ENCODE measurements around the gene LY9. TPM values are rescaled to one million over a fixed set of nuclear protein-coding genes. Genes with fewer than 3 reads are reported as not detected.

Gene LY9
- total and polyA plus RNA-seq, 2 of the 13 experiments (the other 11 are each of a cell fraction or from before 2014, with no cell fraction given) = not detected

DNA sequence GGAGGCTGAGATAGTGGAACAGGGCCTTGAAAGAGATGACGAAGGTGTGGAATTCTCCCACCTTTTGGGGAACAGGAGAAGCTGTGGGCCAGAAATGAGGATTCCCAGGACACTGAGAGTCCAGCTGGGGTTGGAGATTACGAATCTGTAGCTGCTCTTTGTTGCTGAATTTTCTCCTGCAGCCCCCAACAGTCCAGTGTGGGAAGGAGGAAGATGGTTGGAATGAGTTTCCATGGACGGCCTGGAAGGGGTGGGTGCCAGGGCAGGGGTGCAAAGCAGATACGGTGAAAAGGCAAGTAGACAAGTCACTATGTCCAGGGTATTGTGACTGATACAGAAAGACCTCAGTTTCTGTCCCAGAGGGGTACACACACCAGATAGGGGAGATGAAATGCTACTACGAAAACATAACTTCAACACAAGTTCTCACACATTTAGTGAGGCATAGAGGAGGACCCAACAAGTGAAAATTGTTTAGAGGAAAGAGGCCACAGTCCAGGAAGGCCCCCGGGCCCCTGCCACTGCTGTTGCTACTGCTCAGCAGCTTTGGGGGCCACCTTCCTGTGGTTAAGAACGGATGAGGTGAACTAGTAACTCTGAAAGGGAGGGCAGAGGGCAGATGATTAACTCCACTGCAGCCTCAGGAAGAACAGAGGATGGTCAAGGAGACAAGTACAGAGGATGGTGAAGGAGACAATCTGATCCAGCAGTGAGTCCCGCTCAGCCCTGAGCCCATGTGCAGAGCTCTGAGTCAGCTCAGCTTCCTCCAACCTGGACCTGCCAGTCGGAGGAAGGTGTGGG, 59.4 kb downstream of the LY9 start (continued):
- no peak for TF ChIP-seq ZNF788 (CRISPR knock-in tag; IDR thresholded peaks at IDR 0.05; ENCODE audit: borderline replicate concordance)

DNA sequence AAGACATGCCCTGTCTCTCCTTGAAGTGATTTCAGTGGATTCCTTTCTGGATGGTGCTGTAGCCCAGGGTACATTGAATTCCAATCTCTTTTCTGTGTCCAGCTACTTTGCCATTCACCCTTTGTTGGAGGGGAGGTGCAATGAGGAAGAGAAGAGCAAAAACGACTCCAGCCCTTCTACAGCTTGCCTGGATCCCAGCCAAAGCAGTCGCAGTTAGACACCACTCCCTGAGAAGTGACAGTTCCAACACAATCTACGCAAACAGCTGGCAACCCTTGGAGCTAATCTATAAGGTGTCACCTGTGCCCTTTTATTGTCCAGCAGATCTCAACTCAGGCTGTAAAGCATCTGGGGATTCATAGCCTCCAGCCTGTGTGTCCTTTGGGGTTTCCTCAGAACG, 62.1 kb downstream of the LY9 start:
- TF ChIP-seq ZNF260 (CRISPR knock-in tag; IDR thresholded peaks at IDR 0.05; ENCODE audit: borderline replicate concordance, low read depth) (no peak), ZFP1 (CRISPR knock-in tag; IDR thresholded peaks at IDR 0.05) (no peak), ZNF451 (CRISPR knock-in tag; IDR thresholded peaks at IDR 0.05) (no peak), ZNF367 (CRISPR knock-in tag; IDR thresholded peaks at IDR 0.05; ENCODE audit: borderline replicate concordance) (no peak), FOXJ3 (CRISPR knock-in tag; IDR thresholded peaks at IDR 0.05; ENCODE audit: borderline replicate concordance) (no peak), HDAC1 (CRISPR knock-in tag; IDR thresholded peaks at IDR 0.05) (no peak), ZNF652 (CRISPR knock-in tag; IDR thresholded peaks at IDR 0.05; ENCODE audit: borderline replicate concordance, low read depth) (no peak), ZNF34 (CRISPR knock-in tag; IDR thresholded peaks at IDR 0.05; ENCODE audit: borderline replicate concordance) (no peak)
- TF ChIP-seq, protein P1, sequence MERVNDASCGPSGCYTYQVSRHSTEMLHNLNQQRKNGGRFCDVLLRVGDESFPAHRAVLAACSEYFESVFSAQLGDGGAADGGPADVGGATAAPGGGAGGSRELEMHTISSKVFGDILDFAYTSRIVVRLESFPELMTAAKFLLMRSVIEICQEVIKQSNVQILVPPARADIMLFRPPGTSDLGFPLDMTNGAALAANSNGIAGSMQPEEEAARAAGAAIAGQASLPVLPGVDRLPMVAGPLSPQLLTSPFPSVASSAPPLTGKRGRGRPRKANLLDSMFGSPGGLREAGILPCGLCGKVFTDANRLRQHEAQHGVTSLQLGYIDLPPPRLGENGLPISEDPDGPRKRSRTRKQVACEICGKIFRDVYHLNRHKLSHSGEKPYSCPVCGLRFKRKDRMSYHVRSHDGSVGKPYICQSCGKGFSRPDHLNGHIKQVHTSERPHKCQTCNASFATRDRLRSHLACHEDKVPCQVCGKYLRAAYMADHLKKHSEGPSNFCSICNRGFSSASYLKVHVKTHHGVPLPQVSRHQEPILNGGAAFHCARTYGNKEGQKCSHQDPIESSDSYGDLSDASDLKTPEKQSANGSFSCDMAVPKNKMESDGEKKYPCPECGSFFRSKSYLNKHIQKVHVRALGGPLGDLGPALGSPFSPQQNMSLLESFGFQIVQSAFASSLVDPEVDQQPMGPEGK (CRISPR knock-in tag; IDR thresholded peaks at IDR 0.05) = no peak
- TF ChIP-seq, protein P2, sequence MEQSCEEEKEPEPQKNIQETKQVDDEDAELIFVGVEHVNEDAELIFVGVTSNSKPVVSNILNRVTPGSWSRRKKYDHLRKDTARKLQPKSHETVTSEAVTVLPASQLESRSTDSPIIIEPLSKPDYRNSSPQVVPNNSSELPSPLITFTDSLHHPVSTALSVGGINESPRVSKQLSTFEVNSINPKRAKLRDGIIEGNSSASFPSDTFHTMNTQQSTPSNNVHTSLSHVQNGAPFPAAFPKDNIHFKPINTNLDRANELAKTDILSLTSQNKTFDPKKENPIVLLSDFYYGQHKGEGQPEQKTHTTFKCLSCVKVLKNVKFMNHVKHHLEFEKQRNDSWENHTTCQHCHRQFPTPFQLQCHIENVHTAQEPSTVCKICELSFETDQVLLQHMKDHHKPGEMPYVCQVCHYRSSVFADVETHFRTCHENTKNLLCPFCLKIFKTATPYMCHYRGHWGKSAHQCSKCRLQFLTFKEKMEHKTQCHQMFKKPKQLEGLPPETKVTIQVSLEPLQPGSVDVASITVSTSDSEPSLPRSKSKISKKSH (CRISPR knock-in tag; IDR thresholded peaks at IDR 0.05; ENCODE audit: borderline replicate concordance) = no peak
- Histone ChIP-seq H3K4me1 (ENCODE audit: insufficient read depth, low read length) (peaks cover 7% of the 10 kb centered on the region; the same call in 1 of the 2 replicates), H3K4me2 (ENCODE audit: low read depth, low read length) (no peak overlapping the region), H3K4me3 (replicated peaks in 1 of 3; ENCODE audit: insufficient read depth in 1 of 3, low read depth in 2 of 3, low read length in 3 of 3) (no peak overlapping the region), H3K79me2 (ENCODE audit: insufficient read depth, low read length) (no peaks in the 10 kb centered on the region), H2AFZ (ENCODE audit: low read length) (no peak overlapping the region), H3K9me3 (ENCODE audit: low read length) (no peaks in the 10 kb centered on the region), H3K27me3 (ENCODE audit: control insufficient read depth in 1 of 2, insufficient read depth in 2 of 2, low read length in 2 of 2) (no peaks in the 10 kb centered on the region), H4K20me1 (ENCODE audit: insufficient read depth, low read length) (no peaks in the 10 kb centered on the region), H3K27ac (ENCODE audit: extremely low read length, insufficient read depth, low read length) (no peak overlapping the region), H3K36me3 (replicated peaks in 1 of 2; ENCODE audit: control insufficient read depth in 1 of 2, insufficient read depth in 2 of 2, low read length in 2 of 2) (no peaks in the 10 kb centered on the region), H3K9ac (ENCODE audit: insufficient read depth, low read depth, low read length) (no peak overlapping the region)
- DNase-seq (ENCODE audit: low spot score) (no peak), ATAC-seq (no peak), FAIRE-seq (no peak)
- CTCF ChIA-PET (ENCODE audit: low intra/inter-chr PET ratio, low total read pairs) = no interaction called here
- BruUV-seq (replicated peaks) = no TSS peak
- POLR2A ChIA-PET = no interaction called here
- WGBS (ENCODE audit: low lambda C conversion rate) = 35% methylated on average over 4 of the region's 4 CpGs
- in situ Hi-C loops (cut with HindIII; ENCODE audit: extremely low pct_ligation_motif_present, low pct_unique_long_range_greater_than_20kb) = no loop called here
- intact Hi-C loops (cut with micrococcal nuclease; ENCODE audit: unreplicated experiment) = no loop called here

Measured in HepG2 (cell line).